GM19395 (cell line): Measurements from ENCODE around the gene RAPGEF3.

Experiments
- ATAC-seq: cut with Tn5 transposase; IDR thresholded peaks from one replicate; pipeline ENCODE4 v1.9.1; 2021; ENCODE audit warnings: mild to moderate bottlenecking, moderate library complexity; ENCODE audit not compliant: unreplicated experiment

RAPGEF3 gene

GRCh38 chr12:47744005-47744651 lies 14.6 kb downstream of the RAPGEF3 start:
- no peak for ATAC-seq

GRCh38 chr12:47743311-47743860 lies 15.3 kb downstream of the RAPGEF3 start:
- ATAC-seq: no peak

- ATAC-seq: no peak
These were observed 16.3 kb downstream of the RAPGEF3 start for GRCh38 chr12:47742253-47742825.

GRCh38 chr12:47741340-47741703 lies 17.4 kb downstream of the RAPGEF3 start:
- ATAC-seq: no peak

GRCh38 chr12:47740606-47741339 lies 17.9 kb downstream of the RAPGEF3 start:
- peak; percentile 34 for ATAC-seq

- peak; percentile 65 for ATAC-seq
These were observed 18.7 kb downstream of the RAPGEF3 start for GRCh38 chr12:47739979-47740378.

GRCh38 chr12:47739297-47739696 lies 19.4 kb downstream of the RAPGEF3 start:
- no peak for ATAC-seq

GRCh38 chr12:47737936-47738594 lies 20.6 kb downstream of the RAPGEF3 start:
- no peak for ATAC-seq

GRCh38 chr12:47736877-47737676 lies 21.6 kb downstream of the RAPGEF3 start:
- no peak for ATAC-seq

- ATAC-seq: no peak
These were observed 22.5 kb downstream of the RAPGEF3 start for GRCh38 chr12:47736216-47736615.

- ATAC-seq: no peak
These were observed 23.0 kb downstream of the RAPGEF3 start for GRCh38 chr12:47735649-47736048.

- no peak for ATAC-seq
These were observed 23.8 kb downstream of the RAPGEF3 start for GRCh38 chr12:47734725-47735480.

- ATAC-seq: no peak
These were observed 25.5 kb downstream of the RAPGEF3 start for GRCh38 chr12:47733142-47733541.

- ATAC-seq: no peak
These were observed 26.2 kb downstream of the RAPGEF3 start for GRCh38 chr12:47732504-47732903.

GRCh38 chr12:47731723-47732122 lies 27.0 kb downstream of the RAPGEF3 start:
- ATAC-seq: no peak

GRCh38 chr12:47730341-47730744 lies 28.3 kb downstream of the RAPGEF3 start:
- no peak for ATAC-seq

- no peak for ATAC-seq
These were observed 29.4 kb downstream of the RAPGEF3 start for GRCh38 chr12:47729233-47729632.

- peak; percentile 90 for ATAC-seq
These were observed 32.8 kb downstream of the RAPGEF3 start for GRCh38 chr12:47725893-47726292.

- ATAC-seq: no peak
These were observed 33.4 kb downstream of the RAPGEF3 start, which contains the start of gene ENDOU for GRCh38 chr12:47725091-47725772. Gene ENDOU (minus strand): TSS chr12:47725490. CDS start chr12:47725413, 77 bp downstream.
